ENCODE results near the gene PIK3R2. TPM values are rescaled to one million over a fixed set of nuclear protein-coding genes. Genes with fewer than 3 reads are reported as not detected.

The PIK3R2 gene
- polyA plus RNA-seq, 1 donor (not counting 4 experiments of a cell fraction or from before 2014, with no cell fraction given), result 13.9 TPM

GRCh38 chr19:18211683-18212082 lies 58.7 kb downstream of the PIK3R2 start:
- H3K9me1 ChIP-seq (ENCODE audit: control insufficient read depth, extremely low read depth, insufficient read depth, low read length), result no peaks in the 10 kb centered on the region
- H3K4me3 ChIP-seq (ENCODE audit: control insufficient read depth in 2 of 3, extremely low read depth in 1 of 3, insufficient read depth in 2 of 3, low read depth in 1 of 3, low read length in 3 of 3), result no peak overlapping the region
- no peak for FAIRE-seq
- dilution Hi-C loops (cut with MboI; ENCODE audit: extremely low pct_ligation_motif_present, low sequenced_read_pairs), result no loop called here
- no peak overlapping the region for H3K9ac ChIP-seq (ENCODE audit: control insufficient read depth, extremely low read depth, insufficient read depth, low read length)
- H3K79me2 ChIP-seq (ENCODE audit: control insufficient read depth, insufficient read depth, low read length), result no peaks in the 10 kb centered on the region
- H2AFZ ChIP-seq (ENCODE audit: control insufficient read depth, low read length), result no peak overlapping the region
- no peaks in the 10 kb centered on the region for H3K9me3 ChIP-seq (ENCODE audit: control insufficient read depth, low read depth, low read length)
- DNase-seq (ENCODE audit: low read depth, low spot score), result no peak
- TF ChIP-seq EZH2 (IDR thresholded peaks at IDR 0.05; ENCODE audit: low read length) (no peak), CTCF (optimal IDR thresholded peaks at IDR 0.05 in 1 of 3, IDR thresholded peaks at IDR 0.05 in 1 of 3, conservative IDR thresholded peaks at IDR 0.05 in 1 of 3; ENCODE audit: extremely low read depth in 1 of 3, insufficient read depth in 2 of 3, low read length in 3 of 3) (no peak)
- H3K27ac ChIP-seq (ENCODE audit: control insufficient read depth, insufficient read depth, low read length), result no peak overlapping the region
- H3K36me3 ChIP-seq (ENCODE audit: control insufficient read depth in 2 of 2, extremely low read depth in 1 of 2, insufficient read depth in 2 of 2, low read length in 2 of 2), result no peaks in the 10 kb centered on the region
- no peaks in the 10 kb centered on the region for H3K27me3 ChIP-seq (ENCODE audit: control insufficient read depth, extremely low read depth, insufficient read depth, low read length)
- H4K20me1 ChIP-seq (ENCODE audit: control insufficient read depth, extremely low read depth, insufficient read depth, low read length), result no peaks in the 10 kb centered on the region
- no peak overlapping the region for H3K4me2 ChIP-seq (ENCODE audit: control insufficient read depth, extremely low read depth, insufficient read depth, low read depth, low read length)
- peaks cover 4% of the 10 kb centered on the region for H3K4me1 ChIP-seq (ENCODE audit: control insufficient read depth, extremely low read depth, insufficient read depth, low read length)

GRCh38 chr19:18214779-18215433 lies 61.9 kb downstream of the PIK3R2 start:
- Histone ChIP-seq H3K27ac (ENCODE audit: control insufficient read depth, insufficient read depth, low read length) (no peak overlapping the region), H3K4me3 (ENCODE audit: control insufficient read depth in 2 of 3, extremely low read depth in 1 of 3, insufficient read depth in 2 of 3, low read depth in 1 of 3, low read length in 3 of 3) (no peak overlapping the region), H3K9ac (ENCODE audit: control insufficient read depth, extremely low read depth, insufficient read depth, low read length) (no peak overlapping the region), H3K79me2 (ENCODE audit: control insufficient read depth, insufficient read depth, low read length) (no peaks in the 10 kb centered on the region), H4K20me1 (ENCODE audit: control insufficient read depth, extremely low read depth, insufficient read depth, low read length) (no peaks in the 10 kb centered on the region), H3K4me2 (ENCODE audit: control insufficient read depth, extremely low read depth, insufficient read depth, low read depth, low read length) (no peak overlapping the region), H3K36me3 (ENCODE audit: control insufficient read depth in 2 of 2, extremely low read depth in 1 of 2, insufficient read depth in 2 of 2, low read length in 2 of 2) (no peaks in the 10 kb centered on the region), H3K9me1 (ENCODE audit: control insufficient read depth, extremely low read depth, insufficient read depth, low read length) (no peaks in the 10 kb centered on the region), H2AFZ (ENCODE audit: control insufficient read depth, low read length) (no peak overlapping the region), H3K9me3 (ENCODE audit: control insufficient read depth, low read depth, low read length) (no peaks in the 10 kb centered on the region), H3K27me3 (ENCODE audit: control insufficient read depth, extremely low read depth, insufficient read depth, low read length) (peaks cover 1% of the 10 kb centered on the region), H3K4me1 (ENCODE audit: control insufficient read depth, extremely low read depth, insufficient read depth, low read length) (peaks cover 4% of the 10 kb centered on the region)
- no peak for TF ChIP-seq EZH2 (IDR thresholded peaks at IDR 0.05; ENCODE audit: low read length)
- no peak for TF ChIP-seq CTCF (optimal IDR thresholded peaks at IDR 0.05 in 1 of 3, IDR thresholded peaks at IDR 0.05 in 1 of 3, conservative IDR thresholded peaks at IDR 0.05 in 1 of 3; ENCODE audit: extremely low read depth in 1 of 3, insufficient read depth in 2 of 3, low read length in 3 of 3)
- FAIRE-seq, result no peak
- DNase-seq (ENCODE audit: low read depth, low spot score), result no peak
- dilution Hi-C loops (cut with MboI; ENCODE audit: extremely low pct_ligation_motif_present, low sequenced_read_pairs), result no loop called here

Measured in keratinocyte (primary cell).